ENCODE results near the gene SMIM33.

DNA sequence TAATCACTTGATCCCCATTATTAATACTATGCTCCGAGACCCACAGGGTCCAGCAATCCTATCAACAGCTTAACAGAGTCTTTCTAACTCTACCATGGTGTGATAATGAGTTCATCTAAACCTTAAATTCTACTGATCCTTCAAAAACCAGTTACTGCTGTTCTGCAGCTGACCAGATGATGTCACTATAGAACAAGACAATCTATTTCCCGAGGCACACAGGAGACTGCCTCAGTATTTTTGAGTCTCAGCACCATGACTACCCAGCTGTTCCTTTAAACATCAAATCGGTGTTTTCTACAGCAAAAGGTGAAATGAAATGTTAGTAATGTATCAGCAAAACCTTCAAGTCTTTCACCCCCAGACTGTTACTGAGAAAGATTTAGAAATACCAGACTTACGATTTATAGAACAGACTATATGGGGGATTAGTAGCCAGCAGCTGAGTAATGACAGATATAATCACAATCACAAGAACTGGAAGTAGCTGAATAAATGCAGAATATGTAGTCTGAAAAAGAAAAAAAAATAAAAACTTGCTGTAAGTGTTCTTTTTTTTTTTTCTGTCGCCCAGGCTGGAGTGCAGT is 48.4 kb upstream of the SMIM33 start:
- TF ChIP-seq, protein P1, sequence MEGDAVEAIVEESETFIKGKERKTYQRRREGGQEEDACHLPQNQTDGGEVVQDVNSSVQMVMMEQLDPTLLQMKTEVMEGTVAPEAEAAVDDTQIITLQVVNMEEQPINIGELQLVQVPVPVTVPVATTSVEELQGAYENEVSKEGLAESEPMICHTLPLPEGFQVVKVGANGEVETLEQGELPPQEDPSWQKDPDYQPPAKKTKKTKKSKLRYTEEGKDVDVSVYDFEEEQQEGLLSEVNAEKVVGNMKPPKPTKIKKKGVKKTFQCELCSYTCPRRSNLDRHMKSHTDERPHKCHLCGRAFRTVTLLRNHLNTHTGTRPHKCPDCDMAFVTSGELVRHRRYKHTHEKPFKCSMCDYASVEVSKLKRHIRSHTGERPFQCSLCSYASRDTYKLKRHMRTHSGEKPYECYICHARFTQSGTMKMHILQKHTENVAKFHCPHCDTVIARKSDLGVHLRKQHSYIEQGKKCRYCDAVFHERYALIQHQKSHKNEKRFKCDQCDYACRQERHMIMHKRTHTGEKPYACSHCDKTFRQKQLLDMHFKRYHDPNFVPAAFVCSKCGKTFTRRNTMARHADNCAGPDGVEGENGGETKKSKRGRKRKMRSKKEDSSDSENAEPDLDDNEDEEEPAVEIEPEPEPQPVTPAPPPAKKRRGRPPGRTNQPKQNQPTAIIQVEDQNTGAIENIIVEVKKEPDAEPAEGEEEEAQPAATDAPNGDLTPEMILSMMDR (IDR thresholded peaks at IDR 0.05; ENCODE audit: poor library complexity, severe bottlenecking) = peak; percentile 94
- TF ChIP-seq, protein P2, sequence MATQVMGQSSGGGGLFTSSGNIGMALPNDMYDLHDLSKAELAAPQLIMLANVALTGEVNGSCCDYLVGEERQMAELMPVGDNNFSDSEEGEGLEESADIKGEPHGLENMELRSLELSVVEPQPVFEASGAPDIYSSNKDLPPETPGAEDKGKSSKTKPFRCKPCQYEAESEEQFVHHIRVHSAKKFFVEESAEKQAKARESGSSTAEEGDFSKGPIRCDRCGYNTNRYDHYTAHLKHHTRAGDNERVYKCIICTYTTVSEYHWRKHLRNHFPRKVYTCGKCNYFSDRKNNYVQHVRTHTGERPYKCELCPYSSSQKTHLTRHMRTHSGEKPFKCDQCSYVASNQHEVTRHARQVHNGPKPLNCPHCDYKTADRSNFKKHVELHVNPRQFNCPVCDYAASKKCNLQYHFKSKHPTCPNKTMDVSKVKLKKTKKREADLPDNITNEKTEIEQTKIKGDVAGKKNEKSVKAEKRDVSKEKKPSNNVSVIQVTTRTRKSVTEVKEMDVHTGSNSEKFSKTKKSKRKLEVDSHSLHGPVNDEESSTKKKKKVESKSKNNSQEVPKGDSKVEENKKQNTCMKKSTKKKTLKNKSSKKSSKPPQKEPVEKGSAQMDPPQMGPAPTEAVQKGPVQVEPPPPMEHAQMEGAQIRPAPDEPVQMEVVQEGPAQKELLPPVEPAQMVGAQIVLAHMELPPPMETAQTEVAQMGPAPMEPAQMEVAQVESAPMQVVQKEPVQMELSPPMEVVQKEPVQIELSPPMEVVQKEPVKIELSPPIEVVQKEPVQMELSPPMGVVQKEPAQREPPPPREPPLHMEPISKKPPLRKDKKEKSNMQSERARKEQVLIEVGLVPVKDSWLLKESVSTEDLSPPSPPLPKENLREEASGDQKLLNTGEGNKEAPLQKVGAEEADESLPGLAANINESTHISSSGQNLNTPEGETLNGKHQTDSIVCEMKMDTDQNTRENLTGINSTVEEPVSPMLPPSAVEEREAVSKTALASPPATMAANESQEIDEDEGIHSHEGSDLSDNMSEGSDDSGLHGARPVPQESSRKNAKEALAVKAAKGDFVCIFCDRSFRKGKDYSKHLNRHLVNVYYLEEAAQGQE (IDR thresholded peaks at IDR 0.05; ENCODE audit: borderline replicate concordance) = no peak
